ENCODE measurements around the gene SMYD2.

GRCh38 chr1:214386333-214386732, 105.4 kb downstream of the SMYD2 start:
- TF ChIP-seq CTCF (IDR thresholded peaks at IDR 0.05; ENCODE audit: borderline replicate concordance, extremely low read depth, low read length, poor library complexity, severe bottlenecking): no peak
- TF ChIP-seq EZH2 (IDR thresholded peaks at IDR 0.05; ENCODE audit: borderline replicate concordance, low read depth, low read length, severe bottlenecking): no peak

Measured in DND-41 (cell line).